Liver (tissue), 9 donors: Measurements from ENCODE around the gene NOPCHAP1. TPM values are rescaled to one million over a fixed set of nuclear protein-coding genes. Genes with fewer than 3 reads are reported as not detected.

Experiments used
- DNase-seq: peaks from one replicate; pipeline ENCODE4 v3.0.0-alpha.2; 2017; ENCODE audit warnings: low spot score
- H3K27ac ChIP-seq, 2 donors: one replicate each; pipeline ENCODE4 v1.7.0; 2013; ENCODE audit warnings: inconsistent platforms in 2 of 2, low read length in 2 of 2, control low read depth in 1 of 2, low read depth in 1 of 2, mild to moderate bottlenecking in 1 of 2
- H3K27me3 ChIP-seq, 4 donors: one replicate each; pipeline versions ENCODE4 v1.6.1 to v1.7.0; 2013; ENCODE audit warnings: low read length in 3 of 4, inconsistent platforms in 1 of 4, mild to moderate bottlenecking in 1 of 4, moderate library complexity in 1 of 4; ENCODE audit not compliant: control insufficient read depth in 4 of 4, insufficient read depth in 4 of 4
- H3K36me3 ChIP-seq, 4 donors: one replicate each; pipeline versions ENCODE4 v1.6.1 to v1.7.0; 2013; ENCODE audit warnings: low read length in 3 of 4, mild to moderate bottlenecking in 3 of 4, low read depth in 1 of 4, moderate library complexity in 1 of 4; ENCODE audit not compliant: control insufficient read depth in 4 of 4, insufficient read depth in 3 of 4
- H3K4me1 ChIP-seq, 4 donors: one replicate each; pipeline versions ENCODE4 v1.6.1 to v1.7.0; 2013; ENCODE audit warnings: low read length in 3 of 4, mild to moderate bottlenecking in 3 of 4, moderate library complexity in 1 of 4; ENCODE audit not compliant: control insufficient read depth in 4 of 4, insufficient read depth in 4 of 4
- H3K4me3 ChIP-seq, 3 donors: one replicate each; pipeline versions ENCODE4 v1.6.1 to v1.7.0; 2013; ENCODE audit warnings: low read length in 3 of 3, control low read depth in 1 of 3, low read depth in 1 of 3, mild to moderate bottlenecking in 1 of 3
- H3K9ac ChIP-seq, 2 donors: one replicate each; pipeline ENCODE4 v1.7.0; 2013; ENCODE audit warnings: low read length in 2 of 2, mild to moderate bottlenecking in 2 of 2, moderate library complexity in 2 of 2, control low read depth in 1 of 2, low read depth in 1 of 2
- H3K9me3 ChIP-seq, 4 donors: one replicate each; pipeline versions ENCODE4 v1.6.1 to v1.7.0; 2013; ENCODE audit warnings: low read length in 3 of 4; ENCODE audit not compliant: control insufficient read depth in 4 of 4
- ATF3 ChIP-seq: IDR thresholded peaks from 2 replicates; pipeline ENCODE4 v1.6.1; 2016; ENCODE audit warnings: antibody characterized with exemption
- CTCF ChIP-seq: fragments of 150-350 bp; IDR thresholded peaks from 2 replicates; pipeline ENCODE4 v1.5.1; 2017; ENCODE audit warnings: improper control_type of control experiment, low read depth, low read length; ENCODE audit not compliant: missing input control
- EGR1 ChIP-seq, 2 donors: IDR thresholded peaks; 2 replicates each; pipeline ENCODE4 v1.6.1; 2016 to 2018; ENCODE audit warnings: antibody characterized with exemption in 2 of 2, low read depth in 2 of 2
- FOXA1 ChIP-seq: IDR thresholded peaks from 2 replicates; pipeline ENCODE4 v1.6.1; 2016; ENCODE audit warnings: antibody characterized with exemption
- FOXA2 ChIP-seq: IDR thresholded peaks from 2 replicates; pipeline ENCODE4 v1.6.1; 2016; ENCODE audit warnings: antibody characterized with exemption
- GABPA ChIP-seq, 2 donors: IDR thresholded peaks in 1 of 2; conservative IDR thresholded peaks in 1 of 2; 2 replicates each; pipeline ENCODE4 v1.6.1; 2016; ENCODE audit warnings: antibody characterized with exemption in 2 of 2, mild to moderate bottlenecking in 1 of 2, moderate library complexity in 1 of 2
- HNF4A ChIP-seq, 2 donors: conservative IDR thresholded peaks; 2 replicates each; pipeline ENCODE4 v1.6.1; 2016; ENCODE audit warnings: antibody characterized with exemption in 2 of 2, mild to moderate bottlenecking in 2 of 2
- HNF4G ChIP-seq: IDR thresholded peaks from 2 replicates; pipeline ENCODE4 v1.6.1; 2016; ENCODE audit warnings: antibody characterized with exemption
- JUND ChIP-seq, 2 donors: IDR thresholded peaks; 2 replicates each; pipeline ENCODE4 v1.6.1; 2016; ENCODE audit warnings: antibody characterized with exemption in 2 of 2
- MAX ChIP-seq: IDR thresholded peaks from 2 replicates; pipeline ENCODE4 v1.6.1; 2016; ENCODE audit warnings: antibody characterized with exemption
- RAD21 ChIP-seq, 2 donors: IDR thresholded peaks; 2 replicates each; pipeline ENCODE4 v1.6.1; 2016; ENCODE audit warnings: antibody characterized with exemption in 2 of 2, mild to moderate bottlenecking in 2 of 2
- REST ChIP-seq: IDR thresholded peaks from 2 replicates; pipeline ENCODE4 v1.6.1; 2016; ENCODE audit warnings: antibody characterized with exemption, mild to moderate bottlenecking
- RXRA ChIP-seq, 2 donors: IDR thresholded peaks; 2 replicates each; pipeline ENCODE4 v1.6.1; 2017 to 2018; ENCODE audit warnings: antibody characterized with exemption in 2 of 2, mild to moderate bottlenecking in 1 of 2
- SP1 ChIP-seq: IDR thresholded peaks from 2 replicates; pipeline ENCODE4 v1.6.1; 2018; ENCODE audit warnings: antibody characterized with exemption, mild to moderate bottlenecking
- YY1 ChIP-seq: IDR thresholded peaks from 2 replicates; pipeline ENCODE4 v1.6.1; 2016; ENCODE audit warnings: antibody characterized with exemption, mild to moderate bottlenecking
- ZBTB33 ChIP-seq: IDR thresholded peaks from 2 replicates; pipeline ENCODE4 v1.6.1; 2016; ENCODE audit warnings: antibody characterized with exemption
- WGBS: extraction: QIAGEN DNeasy Blood & Tissue Kit; methylation state at CpG from one replicate; pipeline ENCODE4 v1.1.7; 2013; 5-methylcytosine and 5-hydroxymethylcytosine counted together
- polyA plus RNA-seq, 2 donors: library from polyadenylated mRNA; stranded (reverse) in 1 of 2; unstranded in 1 of 2; fragments of 200-250 nt in 1 of 2; fragments of >200 nt in 1 of 2; fragmentation: Nextera tagmentation in 1 of 2; extraction: Ambion mirVana in 1 of 2; gene quantifications; one replicate each; pipeline versions ENCODE4 v1.2.1 to v1.2.3, GENCODE V29; 2013 to 2015
- total RNA-seq, 2 donors: library from RNA; depleted of rRNA; stranded (reverse); fragments of >200 nt; gene quantifications; one replicate each; pipeline ENCODE4 v1.2.3, GENCODE V29; 2014
- donor health status: healthy.
- donor health status: healthy.
- donor health status: healthy.
- donor health status: healthy.
- donor health status: healthy.

NOPCHAP1 gene
- total and polyA plus RNA-seq, 4 donors = 2.1 to 18.6 (median 3.5) TPM

GRCh38 chr12:105018776-105019175 lies 32.7 kb downstream of the NOPCHAP1 start:
- Histone ChIP-seq H3K27me3 (no peaks in the 10 kb centered on the region), H3K27ac (no peak overlapping the region), H3K4me3 (no peak overlapping the region), H3K9ac (no peak overlapping the region), H3K9me3 (no peaks in the 10 kb centered on the region), H3K36me3 (peaks cover 0 to 4% (median 0%) of the 10 kb centered on the region in 4 donors), H3K4me1 (peaks cover 0 to 18% (median 1%) of the 10 kb centered on the region in 4 donors)
- 95% methylated on average over 9 of the region's 9 CpGs for WGBS
- TF ChIP-seq GABPA (IDR thresholded peaks at IDR 0.05 in 1 of 2, conservative IDR thresholded peaks at IDR 0.05 in 1 of 2) (no peak), CTCF (no peak), REST (no peak), EGR1 (IDR thresholded peaks at IDR 0.05; ENCODE audit: low read depth in 2 of 2) (no peak), FOXA2 (no peak), SP1 (no peak), ZBTB33 (no peak)
- DNase-seq = no peak

- Histone ChIP-seq H3K27ac (no peak overlapping the region), H3K9ac (no peak overlapping the region), H3K9me3 (no peaks in the 10 kb centered on the region), H3K4me1 (peaks cover 0 to 23% (median 3%) of the 10 kb centered on the region in 4 donors), H3K4me3 (no peak overlapping the region), H3K27me3 (no peaks in the 10 kb centered on the region), H3K36me3 (peaks cover 0 to 4% (median 0%) of the 10 kb centered on the region in 4 donors)
- no peak for DNase-seq
- no peak for TF ChIP-seq JUND (IDR thresholded peaks at IDR 0.05)
- TF ChIP-seq EGR1 (IDR thresholded peaks at IDR 0.05; ENCODE audit: low read depth in 2 of 2) = no peak
- TF ChIP-seq SP1 = no peak
- no peak for TF ChIP-seq HNF4G
- no peak for TF ChIP-seq MAX
- no peak for TF ChIP-seq ATF3
- no peak for TF ChIP-seq FOXA1
- no peak for TF ChIP-seq CTCF
- TF ChIP-seq HNF4A (conservative IDR thresholded peaks at IDR 0.05) = no peak
- TF ChIP-seq RAD21 (IDR thresholded peaks at IDR 0.05) = no peak
- no peak for TF ChIP-seq ZBTB33
- no peak for TF ChIP-seq GABPA (IDR thresholded peaks at IDR 0.05 in 1 of 2, conservative IDR thresholded peaks at IDR 0.05 in 1 of 2)
- TF ChIP-seq RXRA (IDR thresholded peaks at IDR 0.05) = no peak
- no peak for TF ChIP-seq YY1
- 94% methylated on average over 3 of the region's 3 CpGs for WGBS
Measured at GRCh38 chr12:105020241-105020962, 34.3 kb downstream of the NOPCHAP1 start.
